KMS-11 (cell line): ENCODE measurements around the gene FRYL.

ENCODE experiments used
- H2AFZ ChIP-seq: fragments of 200-600 bp; sonication (generic); 2 replicates; pipeline ENCODE4 v1.6.1; 2016; ENCODE audit warnings: antibody characterized with exemption, mixed run types, low read depth
- H3K27ac ChIP-seq: fragments of 200-600 bp; sonication (generic); 2 replicates; pipeline ENCODE4 v1.6.1; 2016; ENCODE audit warnings: mild to moderate bottlenecking, mixed run types
- H3K27me3 ChIP-seq: fragments of 200-600 bp; sonication (generic); 2 replicates; pipeline ENCODE4 v1.6.1; 2017; ENCODE audit warnings: mild to moderate bottlenecking, low read depth, mixed run types, moderate library complexity; ENCODE audit not compliant: insufficient read depth
- H3K36me3 ChIP-seq: fragments of 200-600 bp; sonication (generic); 2 replicates; pipeline ENCODE4 v1.6.1; 2017; ENCODE audit warnings: mild to moderate bottlenecking, mixed run types; ENCODE audit not compliant: insufficient read depth
- H3K4me1 ChIP-seq: fragments of 200-600 bp; sonication (generic); 2 replicates; pipeline ENCODE4 v1.6.1; 2016; ENCODE audit warnings: mild to moderate bottlenecking, low read depth, mixed run types; ENCODE audit not compliant: poor library complexity, severe bottlenecking
- H3K4me2 ChIP-seq: fragments of 200-600 bp; sonication (generic); 2 replicates; pipeline ENCODE4 v1.7.0; 2016; ENCODE audit warnings: mild to moderate bottlenecking, mixed run types
- H3K4me3 ChIP-seq: fragments of 200-600 bp; sonication (generic); IDR thresholded peaks from 2 replicates; pipeline ENCODE4 v1.6.1; 2017; ENCODE audit warnings: low read depth, low read length, mixed read lengths; ENCODE audit not compliant: insufficient read depth
- H3K79me2 ChIP-seq: fragments of 200-600 bp; sonication (generic); 2 replicates; pipeline ENCODE4 v1.6.1; 2016; ENCODE audit warnings: low read depth, mixed run types; ENCODE audit not compliant: insufficient read depth
- H3K9ac ChIP-seq: fragments of 200-600 bp; sonication (generic); 2 replicates; pipeline ENCODE4 v1.6.1; 2016; ENCODE audit warnings: mild to moderate bottlenecking, mixed run types
- H4K20me1 ChIP-seq: fragments of 200-600 bp; sonication (generic); 2 replicates; pipeline ENCODE4 v1.6.1; 2016; ENCODE audit warnings: mild to moderate bottlenecking, mixed run types; ENCODE audit not compliant: insufficient read depth
- TF ChIP-seq, protein P1 (sequence below): fragments of 200-600 bp; sonication (generic); conservative IDR thresholded peaks from 2 replicates; pipeline ENCODE4 v1.6.1; 2017; ENCODE audit warnings: low read depth, mild to moderate bottlenecking, antibody characterized with exemption, low read length, moderate library complexity, mixed read lengths

Gene FRYL

DNA sequence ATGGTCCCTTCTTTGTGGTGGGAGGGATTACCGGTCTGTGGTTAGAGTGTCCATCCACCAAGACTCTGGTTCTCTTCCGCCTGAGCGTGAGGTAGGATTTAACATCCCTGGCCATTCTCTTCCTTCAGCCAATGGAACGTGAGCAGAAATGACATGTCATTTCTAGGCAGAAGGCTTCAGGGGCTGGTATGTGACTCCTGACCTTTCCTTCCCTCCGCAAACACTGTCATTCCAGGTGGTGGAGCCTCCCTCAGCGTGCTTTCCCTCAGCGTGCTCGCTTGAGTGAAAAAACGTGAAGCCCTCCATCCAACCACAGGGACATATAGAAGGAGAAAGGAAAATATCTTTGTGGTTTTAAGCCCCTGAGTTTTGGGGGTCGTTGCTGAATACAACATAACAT, 330.9 kb downstream of the FRYL start:
- no peaks in the 10 kb centered on the region for H3K79me2 ChIP-seq
- no peaks in the 10 kb centered on the region for H4K20me1 ChIP-seq
- H3K4me3 ChIP-seq: no peak overlapping the region
- TF ChIP-seq, protein P1, sequence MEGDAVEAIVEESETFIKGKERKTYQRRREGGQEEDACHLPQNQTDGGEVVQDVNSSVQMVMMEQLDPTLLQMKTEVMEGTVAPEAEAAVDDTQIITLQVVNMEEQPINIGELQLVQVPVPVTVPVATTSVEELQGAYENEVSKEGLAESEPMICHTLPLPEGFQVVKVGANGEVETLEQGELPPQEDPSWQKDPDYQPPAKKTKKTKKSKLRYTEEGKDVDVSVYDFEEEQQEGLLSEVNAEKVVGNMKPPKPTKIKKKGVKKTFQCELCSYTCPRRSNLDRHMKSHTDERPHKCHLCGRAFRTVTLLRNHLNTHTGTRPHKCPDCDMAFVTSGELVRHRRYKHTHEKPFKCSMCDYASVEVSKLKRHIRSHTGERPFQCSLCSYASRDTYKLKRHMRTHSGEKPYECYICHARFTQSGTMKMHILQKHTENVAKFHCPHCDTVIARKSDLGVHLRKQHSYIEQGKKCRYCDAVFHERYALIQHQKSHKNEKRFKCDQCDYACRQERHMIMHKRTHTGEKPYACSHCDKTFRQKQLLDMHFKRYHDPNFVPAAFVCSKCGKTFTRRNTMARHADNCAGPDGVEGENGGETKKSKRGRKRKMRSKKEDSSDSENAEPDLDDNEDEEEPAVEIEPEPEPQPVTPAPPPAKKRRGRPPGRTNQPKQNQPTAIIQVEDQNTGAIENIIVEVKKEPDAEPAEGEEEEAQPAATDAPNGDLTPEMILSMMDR: no peak
- H3K36me3 ChIP-seq: no peaks in the 10 kb centered on the region
- H3K9ac ChIP-seq: no peak overlapping the region
- H3K27me3 ChIP-seq: no peaks in the 10 kb centered on the region
- no peaks in the 10 kb centered on the region for H3K4me1 ChIP-seq
- no peak overlapping the region for H2AFZ ChIP-seq
- no peak overlapping the region for H3K4me2 ChIP-seq
- H3K27ac ChIP-seq: no peak overlapping the region
